Urothelium cell line (cell line): ENCODE results near the gene FRAS1.
"Not testable (repeated sequence)": the region's sequence is repeated elsewhere in the genome, so short reads cannot be mapped to it uniquely, and the experiment has no call there.

Experiments
- DNase-seq: peaks from one replicate; pipeline ENCODE4 v3.0.0; 2011; ENCODE audit warnings: low spot score, mixed read lengths
- FAIRE-seq: peaks from 2 replicates; lab custom pipeline; 2011; peaks lifted over from hg19 to GRCh38; lab: Jason Lieb, UNC

The FRAS1 gene

GRCh38 chr4:78058591-78059523 lies 1.7 kb downstream of the FRAS1 start:
- DNase-seq = peak; percentile 62

DNA sequence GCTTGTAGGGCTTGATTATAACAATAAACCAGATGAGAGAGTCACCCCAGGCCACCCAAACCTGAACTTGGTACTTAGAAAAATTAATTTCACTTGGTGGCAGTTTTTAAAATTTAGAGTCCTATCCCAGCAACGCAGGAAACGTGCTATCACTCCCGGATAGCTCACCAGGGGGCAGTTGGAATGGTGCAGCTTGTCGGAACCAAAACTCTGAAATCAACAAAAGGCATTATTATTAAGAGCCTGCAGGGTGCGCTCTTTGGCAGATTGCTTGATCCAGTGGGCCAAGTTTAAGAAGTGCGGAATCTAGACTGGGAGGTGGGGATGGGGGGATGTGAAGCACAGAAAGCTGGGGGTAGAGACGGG lies 2.4 kb downstream of the FRAS1 start:
- peak; percentile 77 for DNase-seq
- no peak for FAIRE-seq

More at GRCh38 chr4:78058591-78059523, 1.7 kb downstream of the FRAS1 start:
- no peak for FAIRE-seq

DNA sequence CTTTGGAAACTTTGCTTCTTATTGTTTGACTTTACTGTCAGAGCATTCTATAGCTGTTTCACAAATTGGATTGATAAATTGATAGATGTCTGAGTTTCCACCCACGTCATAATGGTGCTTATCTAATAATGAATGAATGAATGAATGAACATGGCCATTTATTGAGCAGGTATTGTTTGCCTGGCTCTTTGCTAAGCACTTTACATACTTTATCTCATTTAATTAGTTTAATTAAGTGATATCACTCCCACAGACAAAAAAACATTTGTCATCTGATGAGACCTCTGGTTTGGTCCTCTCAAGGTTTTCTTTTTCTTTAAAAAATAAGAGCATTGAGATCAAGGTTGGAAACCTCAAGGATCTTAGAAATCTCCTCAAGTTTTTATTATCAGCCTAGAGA lies 2.8 kb downstream of the FRAS1 start:
- FAIRE-seq = no peak
- no peak for DNase-seq

DNA sequence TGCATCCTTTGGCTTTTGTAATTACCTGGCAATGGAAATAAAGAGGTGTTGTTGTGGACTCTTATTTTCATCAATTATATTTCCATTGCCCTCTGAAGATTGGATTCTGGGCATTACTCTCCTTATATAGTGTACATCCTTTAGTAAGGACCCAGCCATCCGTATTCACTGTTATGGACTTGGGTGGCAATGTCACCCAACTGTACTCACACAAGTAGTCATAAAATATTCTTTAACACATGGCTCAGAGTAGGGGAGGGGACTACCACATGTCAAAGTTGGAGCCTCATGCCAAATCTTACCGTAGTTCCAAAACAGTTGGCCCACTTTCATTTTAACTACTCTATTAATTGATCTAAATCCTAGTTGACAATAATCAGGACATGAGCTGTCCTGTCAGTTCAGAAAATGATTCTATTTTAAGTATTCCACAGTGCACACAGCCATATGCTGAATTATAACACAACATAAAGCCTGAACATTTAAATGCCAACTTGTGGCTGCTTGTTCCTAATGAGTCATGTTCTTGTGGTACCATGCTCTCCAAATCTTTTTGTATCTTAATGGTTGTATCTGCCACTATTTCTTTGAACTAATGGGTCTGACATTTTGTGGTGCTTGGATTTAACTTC lies 4.9 kb downstream of the FRAS1 start:
- DNase-seq (no peak), FAIRE-seq (no peak)

GRCh38 chr4:78065508-78066192 lies 8.5 kb downstream of the FRAS1 start:
- no peak for FAIRE-seq
- no peak for DNase-seq

DNA sequence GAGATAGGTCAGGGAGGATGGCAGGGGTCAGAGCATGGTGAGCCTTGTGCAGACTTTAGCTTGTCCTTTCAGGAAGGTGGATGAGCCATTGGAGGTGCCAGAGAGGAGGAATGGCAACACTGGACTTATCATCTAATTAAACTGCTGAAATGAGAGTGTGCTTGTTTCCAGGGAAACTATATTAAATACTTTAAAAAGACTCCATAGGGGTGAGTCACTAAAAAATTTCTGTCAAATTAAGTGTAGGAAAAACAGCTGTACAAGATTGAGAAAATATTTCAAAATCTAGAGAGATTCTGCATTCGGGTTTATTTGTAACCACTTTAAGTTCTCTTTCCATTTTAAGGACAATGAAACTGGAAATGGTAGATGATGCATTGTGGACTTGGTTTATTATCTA lies 11.4 kb downstream of the FRAS1 start:
- FAIRE-seq (no peak), DNase-seq (no peak)

- no peak for DNase-seq
- FAIRE-seq = no peak
These were observed 12.2 kb downstream of the FRAS1 start for GRCh38 chr4:78069319-78069718.

- no peak for FAIRE-seq
These were observed 12.7 kb downstream of the FRAS1 start for GRCh38 chr4:78069859-78070258.

GRCh38 chr4:78070731-78071282 lies 13.7 kb downstream of the FRAS1 start:
- DNase-seq = no peak
- FAIRE-seq = no peak

More at GRCh38 chr4:78069859-78070258, 12.7 kb downstream of the FRAS1 start:
- DNase-seq = no peak

DNA sequence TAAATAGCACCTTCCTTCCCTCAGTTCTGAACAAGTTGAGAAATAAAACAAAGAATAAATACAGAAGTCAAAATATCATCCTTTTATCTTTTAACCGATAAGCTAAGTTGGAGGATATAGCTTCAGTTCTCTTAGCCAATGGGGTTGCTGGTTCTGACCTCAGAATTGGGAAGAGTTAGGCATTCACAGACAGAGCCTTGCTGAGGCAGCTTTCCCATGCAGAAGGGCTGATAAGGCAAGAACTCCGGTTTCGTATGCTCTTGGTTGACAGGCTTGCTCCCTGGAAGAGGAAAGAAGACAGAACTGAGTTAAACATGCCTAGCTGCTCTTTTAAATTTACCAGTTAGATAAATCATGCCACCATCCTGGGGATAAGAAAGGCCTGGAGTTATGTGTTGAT lies 17.6 kb downstream of the FRAS1 start:
- DNase-seq (no peak), FAIRE-seq (no peak)

GRCh38 chr4:78075986-78076385 lies 18.9 kb downstream of the FRAS1 start:
- no peak for FAIRE-seq
- no peak for DNase-seq

- DNase-seq (no peak), FAIRE-seq (no peak)
These were observed 21.0 kb downstream of the FRAS1 start for GRCh38 chr4:78078101-78078500.

- DNase-seq = no peak
- FAIRE-seq = no peak
These were observed 22.8 kb downstream of the FRAS1 start for GRCh38 chr4:78079726-78080430.

- FAIRE-seq (no peak), DNase-seq (no peak)
These were observed 24.4 kb downstream of the FRAS1 start for GRCh38 chr4:78081541-78081940.

GRCh38 chr4:78083035-78083434 lies 25.9 kb downstream of the FRAS1 start:
- DNase-seq (no peak), FAIRE-seq (no peak)

DNA sequence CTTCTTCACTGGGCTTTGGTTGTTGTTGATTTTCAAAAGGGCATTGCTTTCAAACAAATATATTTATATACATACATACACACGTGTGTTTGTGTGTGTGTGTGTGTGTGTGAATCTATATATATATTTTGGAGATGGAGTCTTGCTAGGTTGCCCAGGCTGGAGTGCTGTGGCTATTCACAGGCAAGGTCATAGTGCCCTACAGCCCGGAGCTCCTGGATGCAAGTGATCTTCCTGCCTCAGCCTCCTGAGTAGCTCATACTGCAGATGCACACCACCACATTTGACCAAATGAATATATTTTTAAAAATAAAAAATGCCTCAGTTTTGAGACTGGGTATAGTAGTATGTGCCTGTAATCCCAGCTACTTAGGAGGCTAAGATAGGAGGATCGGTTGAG lies 34.4 kb downstream of the FRAS1 start:
- DNase-seq (no peak), FAIRE-seq (no peak)

- DNase-seq, FAIRE-seq: not testable (repeated sequence)
These were observed 35.2 kb downstream of the FRAS1 start for GRCh38 chr4:78092350-78092749.

DNA sequence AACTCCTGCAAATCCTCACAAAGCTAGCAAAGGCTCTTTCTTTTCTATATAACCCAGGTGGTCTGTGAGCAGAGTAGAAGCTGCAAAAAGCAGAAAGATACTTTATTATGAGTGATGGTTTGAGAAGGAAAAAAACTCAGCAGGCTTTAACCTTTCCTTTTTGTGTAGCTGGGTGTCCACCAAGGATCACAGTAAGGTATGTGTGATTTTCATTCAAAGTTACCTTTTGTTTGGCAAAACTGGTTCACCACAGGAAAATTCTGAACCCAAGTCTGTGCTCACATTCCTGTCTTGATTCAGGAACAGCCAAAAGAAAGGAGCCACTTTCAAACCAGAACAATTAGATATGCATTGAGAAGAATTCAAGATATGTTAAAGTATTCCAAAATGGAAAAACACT lies 35.7 kb downstream of the FRAS1 start:
- DNase-seq = no peak
- FAIRE-seq = no peak

DNA sequence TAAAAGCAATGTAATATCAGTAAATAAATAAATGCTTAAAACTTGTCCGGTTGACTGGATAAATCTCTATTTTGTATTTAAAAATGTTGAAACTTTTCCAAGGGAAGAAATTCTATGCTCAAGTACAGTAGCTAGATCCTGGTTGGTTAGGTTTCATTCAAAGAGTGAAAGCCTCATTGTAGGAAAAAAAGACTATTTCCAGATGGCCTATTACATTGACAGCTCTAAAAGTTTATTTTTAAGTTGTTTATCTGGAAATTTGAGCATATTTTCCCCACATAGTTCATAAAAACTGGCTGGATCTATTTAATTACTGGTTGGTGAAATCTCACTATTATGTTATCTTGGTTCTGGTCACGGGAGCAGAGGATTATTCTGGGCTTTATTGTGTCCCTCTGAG lies 38.0 kb downstream of the FRAS1 start:
- DNase-seq = no peak
- FAIRE-seq = no peak

- no peak for FAIRE-seq
- no peak for DNase-seq
These were observed 41.9 kb downstream of the FRAS1 start for GRCh38 chr4:78099058-78099457.

- no peak for FAIRE-seq
- DNase-seq = no peak
These were observed 42.9 kb downstream of the FRAS1 start for GRCh38 chr4:78100060-78100459.
